ENCODE data around the gene XRCC4.

XRCC4 gene

GRCh38 chr5:83376461-83376860, 299.1 kb downstream of the XRCC4 start:
- DNase-seq (no peak), ATAC-seq (replicated peaks) (no peak)
- H3K4me3 Mint-ChIP-seq: no peak overlapping the region
- H3K9me3 Mint-ChIP-seq: no peaks in the 10 kb centered on the region
- peaks cover 0 to 7% of the 10 kb centered on the region in 2 donors for H3K27me3 Mint-ChIP-seq
- H3K4me1 Mint-ChIP-seq: no peaks in the 10 kb centered on the region
- H3K27ac Mint-ChIP-seq: no peak overlapping the region
- H3K36me3 Mint-ChIP-seq: no peaks in the 10 kb centered on the region

GRCh38 chr5:83377131-83377865, 300.0 kb downstream of the XRCC4 start:
- no peak overlapping the region for H3K27ac Mint-ChIP-seq
- peaks cover 0 to 2% of the 10 kb centered on the region in 2 donors for H3K9me3 Mint-ChIP-seq
- no peaks in the 10 kb centered on the region for H3K4me1 Mint-ChIP-seq
- H3K36me3 Mint-ChIP-seq: no peaks in the 10 kb centered on the region
- H3K27me3 Mint-ChIP-seq: peaks cover 0 to 7% of the 10 kb centered on the region in 2 donors
- ATAC-seq (replicated peaks) (no peak), DNase-seq (no peak)
- no peak overlapping the region for H3K4me3 Mint-ChIP-seq

GRCh38 chr5:83378624-83379289, 301.4 kb downstream of the XRCC4 start:
- H3K4me1 Mint-ChIP-seq: no peaks in the 10 kb centered on the region
- H3K27ac Mint-ChIP-seq: no peak overlapping the region

GRCh38 chr5:83385812-83386211, 308.5 kb downstream of the XRCC4 start:
- Mint-ChIP-seq H3K27ac (no peak overlapping the region), H3K36me3 (no peaks in the 10 kb centered on the region), H3K27me3 (peaks cover 0 to 6% of the 10 kb centered on the region in 2 donors), H3K9me3 (peaks cover 4 to 7% of the 10 kb centered on the region in 2 donors), H3K4me1 (no peaks in the 10 kb centered on the region), H3K4me3 (no peak overlapping the region)
- ATAC-seq (replicated peaks) (no peak), DNase-seq (no peak)

More at GRCh38 chr5:83378624-83379289, 301.4 kb downstream of the XRCC4 start:
- Mint-ChIP-seq H3K4me3 (no peak overlapping the region), H3K36me3 (no peaks in the 10 kb centered on the region), H3K9me3 (peaks cover 2 to 7% of the 10 kb centered on the region in 2 donors), H3K27me3 (peaks cover 0 to 14% of the 10 kb centered on the region in 2 donors)
- DNase-seq (no peak), ATAC-seq (replicated peaks) (no peak)

- H3K4me3 Mint-ChIP-seq: no peak overlapping the region
- no peak overlapping the region for H3K27ac Mint-ChIP-seq
- H3K27me3 Mint-ChIP-seq: peaks cover 0 to 6% of the 10 kb centered on the region in 2 donors
- H3K9me3 Mint-ChIP-seq: peaks cover 4 to 7% of the 10 kb centered on the region in 2 donors
- ATAC-seq (replicated peaks) (no peak), DNase-seq (no peak)
- no peaks in the 10 kb centered on the region for H3K36me3 Mint-ChIP-seq
- no peaks in the 10 kb centered on the region for H3K4me1 Mint-ChIP-seq
Observed at GRCh38 chr5:83387041-83387440, 309.7 kb downstream of the XRCC4 start.

GRCh38 chr5:83388608-83389007, 311.3 kb downstream of the XRCC4 start:
- H3K4me3 Mint-ChIP-seq: no peak overlapping the region
- H3K27me3 Mint-ChIP-seq: no peaks in the 10 kb centered on the region
- H3K27ac Mint-ChIP-seq: no peak overlapping the region
- H3K4me1 Mint-ChIP-seq: no peaks in the 10 kb centered on the region
- DNase-seq (no peak), ATAC-seq (replicated peaks) (no peak)
- H3K9me3 Mint-ChIP-seq: peaks cover 0 to 1% of the 10 kb centered on the region in 2 donors
- no peaks in the 10 kb centered on the region for H3K36me3 Mint-ChIP-seq

- no peak overlapping the region for H3K27ac Mint-ChIP-seq
- no peaks in the 10 kb centered on the region for H3K36me3 Mint-ChIP-seq
- H3K9me3 Mint-ChIP-seq: no peaks in the 10 kb centered on the region
- no peak for ATAC-seq (replicated peaks)
- no peak overlapping the region for H3K4me3 Mint-ChIP-seq
- H3K27me3 Mint-ChIP-seq: no peaks in the 10 kb centered on the region
- no peak for DNase-seq
- no peaks in the 10 kb centered on the region for H3K4me1 Mint-ChIP-seq
Observed at GRCh38 chr5:83392766-83393503, 315.6 kb downstream of the XRCC4 start.

GRCh38 chr5:83393504-83393866, 316.1 kb downstream of the XRCC4 start:
- Mint-ChIP-seq H3K27me3 (no peaks in the 10 kb centered on the region), H3K4me3 (no peak overlapping the region), H3K9me3 (no peaks in the 10 kb centered on the region), H3K4me1 (no peaks in the 10 kb centered on the region), H3K36me3 (no peaks in the 10 kb centered on the region), H3K27ac (no peak overlapping the region)
- DNase-seq (no peak), ATAC-seq (replicated peaks) (no peak)

GRCh38 chr5:83394190-83394589, 316.8 kb downstream of the XRCC4 start:
- no peaks in the 10 kb centered on the region for H3K36me3 Mint-ChIP-seq
- H3K4me1 Mint-ChIP-seq: no peaks in the 10 kb centered on the region
- H3K4me3 Mint-ChIP-seq: no peak overlapping the region
- H3K27me3 Mint-ChIP-seq: no peaks in the 10 kb centered on the region
- ATAC-seq (replicated peaks) (no peak), DNase-seq (no peak)
- H3K9me3 Mint-ChIP-seq: no peaks in the 10 kb centered on the region
- H3K27ac Mint-ChIP-seq: no peak overlapping the region

- H3K36me3 Mint-ChIP-seq: no peaks in the 10 kb centered on the region
- ATAC-seq (replicated peaks) (no peak), DNase-seq (no peak)
- no peak overlapping the region for H3K27ac Mint-ChIP-seq
- H3K27me3 Mint-ChIP-seq: no peaks in the 10 kb centered on the region
- H3K4me3 Mint-ChIP-seq: no peak overlapping the region
- H3K9me3 Mint-ChIP-seq: no peaks in the 10 kb centered on the region
- no peaks in the 10 kb centered on the region for H3K4me1 Mint-ChIP-seq
Observed at GRCh38 chr5:83396662-83397061, 319.3 kb downstream of the XRCC4 start.

- H3K27me3 Mint-ChIP-seq: no peaks in the 10 kb centered on the region
- H3K36me3 Mint-ChIP-seq: no peaks in the 10 kb centered on the region
- H3K4me3 Mint-ChIP-seq: no peak overlapping the region
Observed at GRCh38 chr5:83397658-83398057, 320.3 kb downstream of the XRCC4 start.

GRCh38 chr5:83400241-83400640, 322.9 kb downstream of the XRCC4 start:
- no peak for DNase-seq
- Mint-ChIP-seq H3K27me3 (no peaks in the 10 kb centered on the region), H3K4me1 (no peaks in the 10 kb centered on the region), H3K27ac (no peak overlapping the region), H3K9me3 (no peaks in the 10 kb centered on the region), H3K36me3 (no peaks in the 10 kb centered on the region), H3K4me3 (no peak overlapping the region)
- no peak for ATAC-seq (replicated peaks)

More at GRCh38 chr5:83397658-83398057, 320.3 kb downstream of the XRCC4 start:
- Mint-ChIP-seq H3K9me3 (no peaks in the 10 kb centered on the region), H3K27ac (no peak overlapping the region), H3K4me1 (no peaks in the 10 kb centered on the region)
- DNase-seq (no peak), ATAC-seq (replicated peaks) (no peak)

GRCh38 chr5:83400701-83401100, 323.4 kb downstream of the XRCC4 start:
- H3K27ac Mint-ChIP-seq: no peak overlapping the region
- DNase-seq (no peak), ATAC-seq (replicated peaks) (no peak)
- no peak overlapping the region for H3K4me3 Mint-ChIP-seq
- no peaks in the 10 kb centered on the region for H3K9me3 Mint-ChIP-seq
- H3K4me1 Mint-ChIP-seq: no peaks in the 10 kb centered on the region
- no peaks in the 10 kb centered on the region for H3K36me3 Mint-ChIP-seq
- H3K27me3 Mint-ChIP-seq: no peaks in the 10 kb centered on the region

GRCh38 chr5:83401122-83401731, 323.9 kb downstream of the XRCC4 start:
- DNase-seq (no peak), ATAC-seq (replicated peaks) (peak in 1 of 2 donors; percentile 45)
- H3K4me1 Mint-ChIP-seq: no peaks in the 10 kb centered on the region
- H3K36me3 Mint-ChIP-seq: no peaks in the 10 kb centered on the region
- H3K4me3 Mint-ChIP-seq: no peak overlapping the region
- H3K27ac Mint-ChIP-seq: no peak overlapping the region
- no peaks in the 10 kb centered on the region for H3K9me3 Mint-ChIP-seq
- H3K27me3 Mint-ChIP-seq: no peaks in the 10 kb centered on the region

All from stimulated activated naive B cell treated with anti-CD40 and anti-IgM and Interleukin-4, amounts not matched to agents 10 μg/mL and 1 μg/mL and 100 μg/mL, for 72 hours (primary cell).